Vagina (tissue), 2 donors: ENCODE results near the gene STK32B. TPM values are rescaled to one million over a fixed set of nuclear protein-coding genes. Genes with fewer than 3 reads are reported as not detected.

Experiments
- DNase-seq, 2 donors: peaks; one replicate each; pipeline ENCODE4 v3.0.0-alpha.2; 2017; ENCODE audit errors: extremely low spot score in 2 of 2
- H3K27ac ChIP-seq: fragments of 200-600 bp; sonication (generic); one replicate; pipeline ENCODE4 v1.5.1; 2019
- H3K27me3 ChIP-seq: fragments of 200-600 bp; sonication (generic); one replicate; pipeline ENCODE4 v1.5.1; 2019
- H3K36me3 ChIP-seq, 2 donors: fragments of 200-600 bp; sonication (generic); one replicate each; pipeline ENCODE4 v1.5.1; 2017 to 2019
- H3K4me1 ChIP-seq: fragments of 200-600 bp; sonication (generic); one replicate; pipeline ENCODE4 v1.5.1; 2019
- H3K4me3 ChIP-seq, 2 donors: fragments of 200-600 bp; sonication (generic); 1 replicate in 1 of 2; 2 replicates in 1 of 2; pipeline ENCODE4 v1.5.1; 2016 to 2019
- H3K9me3 ChIP-seq: fragments of 200-600 bp; sonication (generic); one replicate; pipeline ENCODE4 v1.5.1; 2019
- POLR2A ChIP-seq, 2 donors: fragments of 450-650 bp; IDR thresholded peaks; one replicate each; pipeline ENCODE4 v1.6.1; 2017; ENCODE audit warnings: antibody characterized with exemption in 2 of 2, mild to moderate bottlenecking in 2 of 2, moderate library complexity in 2 of 2
- POLR2AphosphoS5 ChIP-seq, 2 donors: sonication (generic); formaldehyde crosslinking; IDR thresholded peaks; one replicate each; pipeline ENCODE4 v1.9.0; 2017; ENCODE audit warnings: antibody characterized with exemption in 2 of 2, mild to moderate bottlenecking in 2 of 2, low read depth in 1 of 2; ENCODE audit not compliant: insufficient read depth in 1 of 2
- intact Hi-C: fragments of 100-400 bp; cut with DNase I; formaldehyde crosslinking; loops from one replicate; pipeline ENCODE4 v1.15.1; 2023
- total RNA-seq: library from RNA; depleted of rRNA; stranded (reverse); fragments of >200 nt; gene quantifications from one replicate; pipeline ENCODE4 v1.2.3, GENCODE V29; 2016
- TF ChIP-seq, protein P1 (sequence below), 3 experiments: fragments of 450-650 bp in 2 of 3; fragments of 200-600 bp in 1 of 3; sonication (generic) in 1 of 3; IDR thresholded peaks; one replicate each; pipeline ENCODE4 v1.5.1; 2017 to 2019; ENCODE audit warnings: antibody characterized with exemption in 3 of 3, mild to moderate bottlenecking in 2 of 3, moderate library complexity in 2 of 3

STK32B gene
- total RNA-seq, 1 donor from 2014 or later: 6.4 TPM

DNA sequence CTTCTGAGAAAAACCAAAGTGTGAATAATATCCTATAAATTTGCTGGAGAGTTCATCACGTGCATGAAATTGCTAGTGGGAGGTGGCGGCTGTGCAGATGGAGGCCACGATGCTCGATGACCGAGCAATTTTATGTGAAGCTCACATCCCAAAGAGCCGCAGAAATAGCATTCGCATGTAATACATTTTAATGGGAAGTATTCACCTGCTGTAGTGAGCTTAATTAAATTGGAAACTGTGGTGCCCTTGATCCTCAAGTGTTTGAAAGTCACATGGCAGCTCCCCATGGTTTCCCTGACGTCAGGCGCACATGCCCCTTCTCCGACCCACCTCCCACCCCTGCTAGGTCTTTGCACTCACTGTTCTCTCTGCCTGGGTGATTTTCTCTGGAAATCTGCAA is 136.8 kb downstream of the STK32B start:
- TF ChIP-seq, protein P1, sequence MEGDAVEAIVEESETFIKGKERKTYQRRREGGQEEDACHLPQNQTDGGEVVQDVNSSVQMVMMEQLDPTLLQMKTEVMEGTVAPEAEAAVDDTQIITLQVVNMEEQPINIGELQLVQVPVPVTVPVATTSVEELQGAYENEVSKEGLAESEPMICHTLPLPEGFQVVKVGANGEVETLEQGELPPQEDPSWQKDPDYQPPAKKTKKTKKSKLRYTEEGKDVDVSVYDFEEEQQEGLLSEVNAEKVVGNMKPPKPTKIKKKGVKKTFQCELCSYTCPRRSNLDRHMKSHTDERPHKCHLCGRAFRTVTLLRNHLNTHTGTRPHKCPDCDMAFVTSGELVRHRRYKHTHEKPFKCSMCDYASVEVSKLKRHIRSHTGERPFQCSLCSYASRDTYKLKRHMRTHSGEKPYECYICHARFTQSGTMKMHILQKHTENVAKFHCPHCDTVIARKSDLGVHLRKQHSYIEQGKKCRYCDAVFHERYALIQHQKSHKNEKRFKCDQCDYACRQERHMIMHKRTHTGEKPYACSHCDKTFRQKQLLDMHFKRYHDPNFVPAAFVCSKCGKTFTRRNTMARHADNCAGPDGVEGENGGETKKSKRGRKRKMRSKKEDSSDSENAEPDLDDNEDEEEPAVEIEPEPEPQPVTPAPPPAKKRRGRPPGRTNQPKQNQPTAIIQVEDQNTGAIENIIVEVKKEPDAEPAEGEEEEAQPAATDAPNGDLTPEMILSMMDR (IDR thresholded peaks at IDR 0.05): no peak
- H3K27ac ChIP-seq: no peak overlapping the region
- H3K27me3 ChIP-seq: no peaks in the 10 kb centered on the region
- no peaks in the 10 kb centered on the region for H3K4me1 ChIP-seq
- intact Hi-C loops: no loop called here
- H3K36me3 ChIP-seq: no peaks in the 10 kb centered on the region
- no peaks in the 10 kb centered on the region for H3K9me3 ChIP-seq
- no peak for DNase-seq
- no peak overlapping the region for H3K4me3 ChIP-seq

DNA sequence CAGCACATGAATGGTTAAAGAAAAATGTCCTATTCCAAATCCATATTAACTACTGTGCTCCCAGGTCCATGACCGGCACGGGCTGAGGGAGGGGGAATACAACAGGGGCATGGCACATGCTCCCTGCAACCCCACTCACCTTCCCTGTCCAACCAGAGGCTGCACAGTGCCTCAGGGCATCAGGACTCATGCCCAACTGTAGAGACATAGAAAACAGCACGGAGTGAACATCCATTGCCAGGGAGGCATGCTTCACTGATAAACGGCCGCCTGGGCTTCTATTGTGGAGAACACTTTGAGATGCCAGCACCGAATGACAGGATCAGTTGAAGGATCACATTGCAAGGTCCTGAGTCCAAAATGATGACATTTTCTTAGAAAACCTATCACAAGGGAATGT is 140.6 kb downstream of the STK32B start:
- no peaks in the 10 kb centered on the region for H3K36me3 ChIP-seq
- no peak for DNase-seq
- H3K27ac ChIP-seq: no peak overlapping the region
- TF ChIP-seq, protein P1 (IDR thresholded peaks at IDR 0.05): no peak
- H3K4me3 ChIP-seq: no peak overlapping the region
- no peaks in the 10 kb centered on the region for H3K4me1 ChIP-seq
- H3K27me3 ChIP-seq: no peaks in the 10 kb centered on the region
- H3K9me3 ChIP-seq: no peaks in the 10 kb centered on the region
- intact Hi-C loops: no loop called here

DNA sequence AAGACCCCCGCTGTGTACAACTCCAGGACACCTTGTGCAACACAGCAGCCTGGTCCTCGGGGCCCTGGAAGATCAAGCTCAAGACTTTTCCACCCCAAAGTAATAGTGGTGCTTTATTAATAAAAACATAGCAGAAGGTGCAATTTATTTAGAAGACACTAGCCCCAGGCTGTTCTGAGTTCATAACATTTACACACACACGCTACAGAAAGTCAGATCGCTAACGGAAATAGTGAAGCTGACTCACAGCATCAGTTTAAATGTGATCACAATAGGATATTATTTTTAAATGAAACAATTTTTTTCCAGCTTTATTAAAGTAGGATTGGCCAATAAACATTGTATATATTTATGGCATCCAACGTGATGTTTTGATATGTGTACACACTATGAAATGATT is 141.0 kb downstream of the STK32B start:
- no peaks in the 10 kb centered on the region for H3K36me3 ChIP-seq
- H3K4me1 ChIP-seq: no peaks in the 10 kb centered on the region
- no peaks in the 10 kb centered on the region for H3K9me3 ChIP-seq
- intact Hi-C loops: no loop called here
- no peak overlapping the region for H3K4me3 ChIP-seq
- TF ChIP-seq, protein P1 (IDR thresholded peaks at IDR 0.05): no peak
- no peak for TF ChIP-seq POLR2AphosphoS5 (IDR thresholded peaks at IDR 0.05; ENCODE audit: insufficient read depth in 1 of 2, low read depth in 1 of 2)
- TF ChIP-seq POLR2A (IDR thresholded peaks at IDR 0.05): no peak
- no peaks in the 10 kb centered on the region for H3K27me3 ChIP-seq
- no peak overlapping the region for H3K27ac ChIP-seq
- DNase-seq: no peak

DNA sequence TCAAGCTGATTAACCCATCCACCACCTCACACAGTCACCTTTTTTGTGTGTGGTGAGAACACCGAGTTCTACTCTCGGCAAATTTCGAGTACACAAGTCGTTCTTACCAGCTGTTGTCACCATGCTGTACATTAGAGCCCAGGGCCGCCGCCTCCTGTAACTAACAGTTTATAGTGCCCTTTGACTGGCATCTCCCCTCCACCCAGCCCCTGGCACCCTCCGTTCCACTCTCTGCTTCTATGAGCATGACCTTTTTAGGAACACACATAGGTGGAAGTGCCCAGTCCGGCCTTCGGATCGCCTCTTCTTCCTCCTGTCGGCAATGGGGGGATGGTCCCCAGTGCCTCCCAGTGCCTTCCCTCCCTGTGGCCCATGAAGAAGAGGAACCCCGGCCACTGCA is 141.4 kb downstream of the STK32B start:
- TF ChIP-seq, protein P1 (IDR thresholded peaks at IDR 0.05): no peak
- TF ChIP-seq POLR2A (IDR thresholded peaks at IDR 0.05) (no peak), POLR2AphosphoS5 (IDR thresholded peaks at IDR 0.05; ENCODE audit: insufficient read depth in 1 of 2, low read depth in 1 of 2) (no peak)
- Histone ChIP-seq H3K36me3 (no peaks in the 10 kb centered on the region), H3K4me3 (no peak overlapping the region), H3K27me3 (no peaks in the 10 kb centered on the region), H3K9me3 (no peaks in the 10 kb centered on the region), H3K27ac (no peak overlapping the region), H3K4me1 (no peaks in the 10 kb centered on the region)
- no peak for DNase-seq
- intact Hi-C loops: no loop called here

DNA sequence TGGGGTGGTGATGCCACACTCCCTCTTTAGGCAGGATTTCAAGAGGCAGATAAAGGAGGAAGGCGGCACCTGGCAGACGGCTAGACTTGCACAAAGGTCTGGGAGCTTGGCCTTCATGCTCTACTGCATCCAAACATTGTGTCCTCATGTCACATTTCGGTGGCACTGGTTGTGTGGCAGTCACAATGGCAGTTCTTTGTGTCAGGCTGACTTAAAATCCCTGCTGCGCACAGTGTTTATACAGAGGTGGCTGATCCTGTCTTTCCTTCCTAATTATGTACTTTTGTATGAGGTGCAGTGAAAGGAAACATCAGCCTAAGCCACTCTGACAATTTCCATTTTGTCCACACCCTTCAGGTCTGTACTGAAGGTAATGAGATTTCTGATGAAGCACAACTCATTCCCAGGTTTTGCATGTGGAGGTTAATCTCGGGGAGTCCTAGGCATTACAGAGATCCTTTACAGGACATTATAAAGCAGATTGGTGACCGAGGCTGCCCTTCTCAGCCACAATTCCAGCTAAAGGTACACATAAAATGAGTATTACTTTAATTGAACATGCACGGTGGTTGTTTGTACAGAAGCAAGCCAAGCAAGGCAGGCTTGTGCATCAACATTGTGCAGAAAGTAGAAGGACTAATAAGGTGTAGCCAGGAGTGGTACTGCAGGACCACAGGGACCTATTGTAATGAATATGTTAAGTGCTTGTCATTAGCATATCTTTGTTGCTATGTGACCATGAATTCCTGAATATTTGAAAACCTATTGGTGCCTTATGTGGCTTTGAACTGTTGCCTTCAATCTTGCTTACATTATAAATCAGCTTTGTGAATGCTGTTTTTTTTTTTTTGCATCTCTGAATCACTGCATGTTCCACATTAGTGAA is 147.6 kb downstream of the STK32B start:
- Histone ChIP-seq H3K27me3 (no peaks in the 10 kb centered on the region), H3K36me3 (no peaks in the 10 kb centered on the region), H3K9me3 (no peaks in the 10 kb centered on the region), H3K4me3 (no peak overlapping the region), H3K4me1 (peaks cover 6% of the 10 kb centered on the region), H3K27ac (no peak overlapping the region)
- intact Hi-C loops: no loop called here
- TF ChIP-seq POLR2AphosphoS5 (IDR thresholded peaks at IDR 0.05; ENCODE audit: insufficient read depth in 1 of 2, low read depth in 1 of 2): no peak
- TF ChIP-seq, protein P1 (IDR thresholded peaks at IDR 0.05): no peak
- no peak for TF ChIP-seq POLR2A (IDR thresholded peaks at IDR 0.05)
- no peak for DNase-seq
